ENCODE measurements around the gene CACNB1.

GRCh38 chr17:39141294-39141693, 56.2 kb downstream of the CACNB1 start:
- TF ChIP-seq CTCF (IDR thresholded peaks at IDR 0.05) = no peak
- no peak for TF ChIP-seq EP300 (IDR thresholded peaks at IDR 0.05)
- no peak for TF ChIP-seq POLR2A (IDR thresholded peaks at IDR 0.05)

All from gastroesophageal sphincter (tissue), 3 donors.